ENCODE measurements around the gene ZNF568. TPM values are rescaled to one million over a fixed set of nuclear protein-coding genes. Genes with fewer than 3 reads are reported as not detected.

Gene ZNF568
- total RNA-seq, 4 donors from 2014 or later = 3.0 to 10.2 (median 5.4) TPM

DNA sequence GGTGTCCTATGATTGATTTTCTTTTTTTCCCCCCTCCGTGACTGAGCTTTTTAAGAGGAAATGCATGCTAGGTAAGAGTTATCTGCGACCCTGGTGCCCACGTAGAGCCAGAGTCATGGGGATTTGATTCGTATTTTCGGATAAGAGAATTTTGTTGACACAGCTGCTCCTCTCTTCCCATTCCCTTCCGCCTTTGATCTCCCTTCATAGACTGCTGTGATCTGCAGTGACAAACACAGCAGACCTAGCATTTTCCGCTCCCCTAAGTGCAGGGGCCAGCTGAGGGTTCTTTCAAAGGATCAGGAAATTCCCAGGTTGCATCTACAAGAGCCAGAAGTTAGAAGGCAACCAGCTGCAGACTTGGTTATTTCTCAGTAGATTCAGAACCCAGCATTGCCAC is 70.5 kb downstream of the ZNF568 start:
- intact Hi-C loops (cut with DNase I; ENCODE audit: low total_unique reads) = no loop called here
- Histone ChIP-seq H3K36me3 (peaks cover 0 to 27% of the 10 kb centered on the region in 2 donors), H3K9me3 (no peaks in the 10 kb centered on the region), H3K27me3 (no peaks in the 10 kb centered on the region), H3K27ac (no peak overlapping the region), H3K4me1 (no peaks in the 10 kb centered on the region), H3K4me3 (no peak overlapping the region)
- TF ChIP-seq CTCF (IDR thresholded peaks at IDR 0.05 in 4 of 5, conservative IDR thresholded peaks at IDR 0.05 in 1 of 5) (no peak), POLR2A (IDR thresholded peaks at IDR 0.05) (no peak)
- in situ Hi-C loops (cut with MboI; ENCODE audit: low sequenced_read_pairs in 4 of 4) = no loop called here
- no peak for DNase-seq
- no peak for ATAC-seq

DNA sequence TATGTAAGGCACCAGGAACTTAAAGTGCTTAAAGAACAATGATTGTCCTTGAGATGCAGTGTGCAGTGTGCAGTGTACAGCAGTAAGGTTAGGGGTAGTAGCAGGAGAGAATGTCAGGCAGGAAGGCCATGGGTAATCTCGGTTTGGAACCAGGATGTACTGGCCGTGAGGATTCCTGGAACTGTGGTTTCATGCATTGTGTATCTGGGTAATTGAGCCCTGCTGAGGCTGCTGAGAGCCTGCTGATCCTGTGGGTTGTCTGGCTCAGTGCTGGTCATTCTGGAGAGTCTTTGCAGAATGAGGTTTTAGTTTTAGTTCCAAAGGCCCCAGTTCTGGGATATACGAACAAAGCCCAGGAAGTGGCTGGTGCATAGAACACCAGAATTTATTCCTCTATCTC is 71.0 kb downstream of the ZNF568 start:
- DNase-seq = no peak
- Histone ChIP-seq H3K9me3 (no peaks in the 10 kb centered on the region), H3K27ac (no peak overlapping the region), H3K36me3 (peaks cover 0 to 25% of the 10 kb centered on the region in 2 donors), H3K4me3 (no peak overlapping the region), H3K27me3 (no peaks in the 10 kb centered on the region), H3K4me1 (no peaks in the 10 kb centered on the region)
- no peak for TF ChIP-seq CTCF (IDR thresholded peaks at IDR 0.05 in 4 of 5, conservative IDR thresholded peaks at IDR 0.05 in 1 of 5)
- no peak for TF ChIP-seq POLR2A (IDR thresholded peaks at IDR 0.05)
- in situ Hi-C loops (cut with MboI; ENCODE audit: low sequenced_read_pairs in 4 of 4) (no loop called here), intact Hi-C loops (cut with DNase I; ENCODE audit: low total_unique reads) (no loop called here)
- no peak for ATAC-seq

GRCh38 chr19:36997152-36997842 is 81.2 kb downstream of the ZNF568 start:
- H3K27me3 ChIP-seq = no peaks in the 10 kb centered on the region
- no peaks in the 10 kb centered on the region for H3K4me1 ChIP-seq
- H3K36me3 ChIP-seq = peaks cover 3 to 53% of the 10 kb centered on the region in 2 donors
- no peak overlapping the region for H3K27ac ChIP-seq
- intact Hi-C loops (cut with DNase I; ENCODE audit: low total_unique reads) = no loop called here
- DNase-seq (no peak), ATAC-seq (no peak)
- no peak overlapping the region for H3K4me3 ChIP-seq
- in situ Hi-C loops (cut with MboI; ENCODE audit: low sequenced_read_pairs in 4 of 4) = no loop called here
- TF ChIP-seq POLR2A (IDR thresholded peaks at IDR 0.05) = no peak
- TF ChIP-seq CTCF (IDR thresholded peaks at IDR 0.05 in 4 of 5, conservative IDR thresholded peaks at IDR 0.05 in 1 of 5) = no peak
- peaks cover 0 to 6% (median 0%) of the 10 kb centered on the region in 3 donors for H3K9me3 ChIP-seq

- TF ChIP-seq CTCF (IDR thresholded peaks at IDR 0.05 in 4 of 5, conservative IDR thresholded peaks at IDR 0.05 in 1 of 5) (no peak), POLR2A (IDR thresholded peaks at IDR 0.05) (no peak)
- ATAC-seq (no peak), DNase-seq (no peak)
- Histone ChIP-seq H3K27ac (no peak overlapping the region), H3K4me1 (no peaks in the 10 kb centered on the region), H3K4me3 (no peak overlapping the region), H3K9me3 (peaks cover 0 to 4% (median 0%) of the 10 kb centered on the region in 3 donors), H3K36me3 (peaks cover under 1 to 47% of the 10 kb centered on the region in 2 donors), H3K27me3 (no peaks in the 10 kb centered on the region)
- intact Hi-C loops (cut with DNase I; ENCODE audit: low total_unique reads) (no loop called here), in situ Hi-C loops (cut with MboI; ENCODE audit: low sequenced_read_pairs in 4 of 4) (no loop called here)
These were observed 81.7 kb downstream of the ZNF568 start for GRCh38 chr19:36997843-36998235.

- H3K4me1 ChIP-seq = no peaks in the 10 kb centered on the region
- no peak for ATAC-seq
- DNase-seq = no peak
- H3K4me3 ChIP-seq = no peak overlapping the region
- TF ChIP-seq POLR2A (IDR thresholded peaks at IDR 0.05) (no peak), CTCF (IDR thresholded peaks at IDR 0.05 in 4 of 5, conservative IDR thresholded peaks at IDR 0.05 in 1 of 5) (no peak)
- peaks cover 0 to 36% of the 10 kb centered on the region in 2 donors for H3K36me3 ChIP-seq
- intact Hi-C loops (cut with DNase I; ENCODE audit: low total_unique reads) = no loop called here
- H3K27ac ChIP-seq = no peak overlapping the region
- in situ Hi-C loops (cut with MboI; ENCODE audit: low sequenced_read_pairs in 4 of 4) = no loop called here
- no peaks in the 10 kb centered on the region for H3K27me3 ChIP-seq
- H3K9me3 ChIP-seq = no peaks in the 10 kb centered on the region
These were observed 83.2 kb downstream of the ZNF568 start for GRCh38 chr19:36999313-36999712.

Data from gastrocnemius medialis (tissue), 4 donors.